Ascending aorta (tissue), 2 donors: ENCODE results near the gene KRT72. TPM values are rescaled to one million over a fixed set of nuclear protein-coding genes. Genes with fewer than 3 reads are reported as not detected.

Experiments
- DNase-seq, 2 donors: peaks; one replicate each; pipeline ENCODE4 v3.0.0-alpha.2; 2019; ENCODE audit warnings: low spot score in 2 of 2
- H3K27ac ChIP-seq, 2 donors: fragments of 200-600 bp; sonication (generic); one replicate each; pipeline ENCODE4 v1.5.1; 2016 to 2017; ENCODE audit warnings: mild to moderate bottlenecking in 1 of 2
- H3K27me3 ChIP-seq: fragments of 200-600 bp; sonication (generic); one replicate; pipeline ENCODE4 v1.5.1; 2017
- H3K36me3 ChIP-seq, 2 donors: fragments of 200-600 bp; sonication (generic); one replicate each; pipeline ENCODE4 v1.5.1; 2016
- H3K4me1 ChIP-seq, 2 donors: fragments of 200-600 bp; sonication (generic); one replicate each; pipeline ENCODE4 v1.5.1; 2016 to 2017; ENCODE audit warnings: mild to moderate bottlenecking in 1 of 2
- H3K4me3 ChIP-seq, 2 donors: fragments of 200-600 bp; sonication (generic); one replicate each; pipeline ENCODE4 v1.5.1; 2016 to 2017; ENCODE audit warnings: mild to moderate bottlenecking in 1 of 2
- H3K9me3 ChIP-seq, 2 donors: fragments of 200-600 bp; sonication (generic); one replicate each; pipeline ENCODE4 v1.5.1; 2016
- intact Hi-C: fragments of 100-400 bp; cut with DNase I; formaldehyde crosslinking; loops from one replicate; pipeline ENCODE4 v1.15.1; 2023
- total RNA-seq: library from RNA; depleted of rRNA; stranded (reverse); fragments of >200 nt; gene quantifications from one replicate; pipeline ENCODE4 v1.1.0, GENCODE V29; 2016
- TF ChIP-seq, protein P1 (sequence below), 3 experiments: fragments of 200-600 bp in 2 of 3; fragments of 450-650 bp in 1 of 3; sonication (generic) in 2 of 3; IDR thresholded peaks; one replicate each; pipeline ENCODE4 v1.5.1; 2016 to 2019; ENCODE audit warnings: antibody characterized with exemption in 3 of 3, mild to moderate bottlenecking in 1 of 3, moderate library complexity in 1 of 3

The KRT72 gene
- total RNA-seq, 1 donor from 2014 or later, result not detected

DNA sequence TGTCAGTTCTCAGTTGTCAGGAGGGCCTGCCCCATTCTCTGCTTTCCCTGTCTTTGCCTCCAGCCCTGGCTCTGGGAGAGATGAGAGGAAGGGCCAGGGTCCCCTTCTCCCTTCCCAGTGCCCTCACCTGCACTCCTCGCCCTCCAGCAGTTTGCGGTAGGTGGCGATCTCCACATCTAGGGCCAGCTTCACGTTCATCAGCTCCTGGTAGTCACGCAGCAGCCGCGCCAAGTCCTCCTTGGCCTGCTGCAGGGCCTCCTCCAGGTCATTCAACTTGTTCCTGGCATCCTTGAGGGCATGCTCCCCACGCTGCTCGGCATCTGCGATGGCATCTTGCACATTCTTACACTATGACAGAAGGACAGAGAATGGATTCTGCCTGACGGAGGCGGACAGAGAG lies 45.4 kb upstream of the KRT72 start:
- no peak overlapping the region for H3K4me3 ChIP-seq
- H3K27me3 ChIP-seq, result no peaks in the 10 kb centered on the region
- DNase-seq, result no peak
- no peaks in the 10 kb centered on the region for H3K36me3 ChIP-seq
- no peaks in the 10 kb centered on the region for H3K4me1 ChIP-seq
- H3K27ac ChIP-seq, result no peak overlapping the region
- intact Hi-C loops, result no loop called here
- no peaks in the 10 kb centered on the region for H3K9me3 ChIP-seq
- TF ChIP-seq, protein P1, sequence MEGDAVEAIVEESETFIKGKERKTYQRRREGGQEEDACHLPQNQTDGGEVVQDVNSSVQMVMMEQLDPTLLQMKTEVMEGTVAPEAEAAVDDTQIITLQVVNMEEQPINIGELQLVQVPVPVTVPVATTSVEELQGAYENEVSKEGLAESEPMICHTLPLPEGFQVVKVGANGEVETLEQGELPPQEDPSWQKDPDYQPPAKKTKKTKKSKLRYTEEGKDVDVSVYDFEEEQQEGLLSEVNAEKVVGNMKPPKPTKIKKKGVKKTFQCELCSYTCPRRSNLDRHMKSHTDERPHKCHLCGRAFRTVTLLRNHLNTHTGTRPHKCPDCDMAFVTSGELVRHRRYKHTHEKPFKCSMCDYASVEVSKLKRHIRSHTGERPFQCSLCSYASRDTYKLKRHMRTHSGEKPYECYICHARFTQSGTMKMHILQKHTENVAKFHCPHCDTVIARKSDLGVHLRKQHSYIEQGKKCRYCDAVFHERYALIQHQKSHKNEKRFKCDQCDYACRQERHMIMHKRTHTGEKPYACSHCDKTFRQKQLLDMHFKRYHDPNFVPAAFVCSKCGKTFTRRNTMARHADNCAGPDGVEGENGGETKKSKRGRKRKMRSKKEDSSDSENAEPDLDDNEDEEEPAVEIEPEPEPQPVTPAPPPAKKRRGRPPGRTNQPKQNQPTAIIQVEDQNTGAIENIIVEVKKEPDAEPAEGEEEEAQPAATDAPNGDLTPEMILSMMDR (IDR thresholded peaks at IDR 0.05), result no peak

- no peaks in the 10 kb centered on the region for H3K36me3 ChIP-seq
- intact Hi-C loops, result no loop called here
- no peak overlapping the region for H3K27ac ChIP-seq
- DNase-seq, result no peak
- H3K9me3 ChIP-seq, result no peaks in the 10 kb centered on the region
- H3K4me1 ChIP-seq, result no peaks in the 10 kb centered on the region
- no peaks in the 10 kb centered on the region for H3K27me3 ChIP-seq
- TF ChIP-seq, protein P1 (IDR thresholded peaks at IDR 0.05), result no peak
- no peak overlapping the region for H3K4me3 ChIP-seq
These were observed 44.7 kb upstream of the KRT72 start for GRCh38 chr12:52645982-52646381.

GRCh38 chr12:52645120-52645761 lies 44.0 kb upstream of the KRT72 start:
- Histone ChIP-seq H3K27ac (no peak overlapping the region), H3K27me3 (no peaks in the 10 kb centered on the region), H3K9me3 (no peaks in the 10 kb centered on the region), H3K4me3 (no peak overlapping the region), H3K36me3 (no peaks in the 10 kb centered on the region), H3K4me1 (no peaks in the 10 kb centered on the region)
- no peak for DNase-seq
- intact Hi-C loops, result no loop called here
- TF ChIP-seq, protein P1 (IDR thresholded peaks at IDR 0.05), result no peak

- Histone ChIP-seq H3K27me3 (no peaks in the 10 kb centered on the region), H3K9me3 (no peaks in the 10 kb centered on the region), H3K36me3 (no peaks in the 10 kb centered on the region), H3K4me1 (no peaks in the 10 kb centered on the region), H3K27ac (no peak overlapping the region), H3K4me3 (no peak overlapping the region)
- DNase-seq, result no peak
- intact Hi-C loops, result no loop called here
- TF ChIP-seq, protein P1 (IDR thresholded peaks at IDR 0.05), result no peak
These were observed 42.8 kb upstream of the KRT72 start for GRCh38 chr12:52644078-52644415.

GRCh38 chr12:52643233-52644077 lies 42.2 kb upstream of the KRT72 start:
- H3K27me3 ChIP-seq, result no peaks in the 10 kb centered on the region
- no peaks in the 10 kb centered on the region for H3K36me3 ChIP-seq
- no peak overlapping the region for H3K27ac ChIP-seq
- TF ChIP-seq, protein P1 (IDR thresholded peaks at IDR 0.05), result no peak
- H3K4me1 ChIP-seq, result no peaks in the 10 kb centered on the region
- intact Hi-C loops, result no loop called here
- DNase-seq, result no peak
- H3K4me3 ChIP-seq, result no peak overlapping the region
- H3K9me3 ChIP-seq, result no peaks in the 10 kb centered on the region
